ENCODE measurements around the gene AREL1.

Gene AREL1

DNA sequence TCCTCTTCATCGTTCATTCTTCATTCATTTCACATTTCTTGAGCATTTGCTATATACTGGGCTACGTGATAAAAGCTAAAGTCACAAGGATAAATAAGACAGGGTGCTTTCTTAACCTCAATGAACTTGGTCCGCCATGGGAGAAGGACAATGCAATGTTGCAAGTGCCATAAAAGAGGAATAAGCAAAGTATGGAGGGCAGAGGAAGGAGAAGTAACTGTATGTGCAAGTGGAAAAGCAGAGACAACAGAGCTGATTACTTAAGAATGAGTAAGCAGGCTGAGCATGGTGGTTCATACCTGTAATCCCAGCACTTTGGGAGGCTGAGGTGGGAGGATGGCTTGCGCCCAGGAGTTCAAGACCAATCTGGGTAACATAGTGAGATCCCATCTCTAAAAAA lies 14.4 kb downstream of the AREL1 start:
- no peaks in the 10 kb centered on the region for H3K27me3 ChIP-seq (ENCODE audit: insufficient read depth, low read length)
- H4K12ac ChIP-seq (ENCODE audit: low read depth, low read length): no peak overlapping the region
- no peak overlapping the region for H2BK120ac ChIP-seq (ENCODE audit: insufficient read depth, low read length, poor library complexity)
- no peak overlapping the region for H3K4me3 ChIP-seq (ENCODE audit: low read depth, low read length)
- no peak overlapping the region for H3K23ac ChIP-seq (ENCODE audit: low read length)
- no peaks in the 10 kb centered on the region for H3K79me1 ChIP-seq (ENCODE audit: low read length)
- peaks cover 6% of the 10 kb centered on the region for H3K9me3 ChIP-seq (ENCODE audit: insufficient read depth, low read depth, low read length)
- H3K27ac ChIP-seq (ENCODE audit: low read depth, low read length): no peak overlapping the region
- H3K9ac ChIP-seq (ENCODE audit: low read length): no peak overlapping the region
- H2AK5ac ChIP-seq (ENCODE audit: low read length): no peak overlapping the region
- H3K4me2 ChIP-seq (ENCODE audit: low read length): no peak overlapping the region
- H4K8ac ChIP-seq (ENCODE audit: low read depth, low read length): no peak overlapping the region
- no peak overlapping the region for H3K18ac ChIP-seq (ENCODE audit: low read length)
- no peak overlapping the region for H2BK12ac ChIP-seq (ENCODE audit: low read length)
- H3K14ac ChIP-seq (ENCODE audit: low read length): no peak overlapping the region
- no peak overlapping the region for H4K91ac ChIP-seq (ENCODE audit: low read depth, low read length)
- no CpG with 5 or more reads among the region's 4 CpGs for WGBS (ENCODE audit: extremely low coverage, insufficient coverage, insufficient read length)
- no peak overlapping the region for H2BK5ac ChIP-seq (ENCODE audit: low read depth, low read length, poor library complexity)
- peak in 1 of 2 donors; percentile 5 for DNase-seq
- H2AFZ ChIP-seq (ENCODE audit: insufficient read depth, low read length, poor library complexity): no peak overlapping the region
- no peaks in the 10 kb centered on the region for H3K4me1 ChIP-seq (ENCODE audit: control insufficient read depth in 1 of 2, insufficient read depth in 2 of 2, low read length in 2 of 2)
- peaks cover 2 to 3% of the 10 kb centered on the region in 2 experiments for H3K36me3 ChIP-seq (ENCODE audit: control insufficient read depth in 1 of 2, insufficient read depth in 2 of 2, low read length in 2 of 2)
- H3K4ac ChIP-seq (ENCODE audit: low read depth, low read length): no peak overlapping the region
- peaks cover 2% of the 10 kb centered on the region for H3K79me2 ChIP-seq (ENCODE audit: control insufficient read depth, insufficient read depth, low read length, poor library complexity)

DNA sequence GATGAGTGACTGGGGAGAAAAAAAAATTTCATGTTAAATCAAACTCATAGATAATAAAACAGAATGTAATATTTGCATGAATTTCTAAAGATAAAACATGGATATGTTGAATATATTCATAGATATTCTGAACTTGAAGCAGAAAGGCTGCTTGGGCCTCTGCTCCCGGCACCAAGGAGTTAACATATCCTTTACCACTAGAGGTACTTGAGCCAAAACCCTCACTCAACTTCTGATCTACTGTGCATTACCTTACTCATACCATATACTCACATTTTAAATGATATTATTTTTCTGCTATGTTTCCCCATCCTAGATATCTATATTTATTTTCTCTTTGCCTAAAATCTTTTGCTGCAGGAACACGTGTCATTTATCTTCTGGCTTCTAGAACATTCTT lies 14.9 kb downstream of the AREL1 start:
- peaks cover 2 to 3% of the 10 kb centered on the region in 2 experiments for H3K36me3 ChIP-seq (ENCODE audit: control insufficient read depth in 1 of 2, insufficient read depth in 2 of 2, low read length in 2 of 2)
- no peak overlapping the region for H2AFZ ChIP-seq (ENCODE audit: insufficient read depth, low read length, poor library complexity)
- no peak overlapping the region for H3K4me3 ChIP-seq (ENCODE audit: low read depth, low read length)
- H3K9me3 ChIP-seq (ENCODE audit: insufficient read depth, low read depth, low read length): peaks cover 6% of the 10 kb centered on the region
- H4K12ac ChIP-seq (ENCODE audit: low read depth, low read length): no peak overlapping the region
- no peaks in the 10 kb centered on the region for H3K27me3 ChIP-seq (ENCODE audit: insufficient read depth, low read length)
- H3K4me2 ChIP-seq (ENCODE audit: low read length): no peak overlapping the region
- no peak overlapping the region for H2BK5ac ChIP-seq (ENCODE audit: low read depth, low read length, poor library complexity)
- H4K8ac ChIP-seq (ENCODE audit: low read depth, low read length): no peak overlapping the region
- H2BK120ac ChIP-seq (ENCODE audit: insufficient read depth, low read length, poor library complexity): no peak overlapping the region
- H4K91ac ChIP-seq (ENCODE audit: low read depth, low read length): no peak overlapping the region
- no CpG with 5 or more reads among the region's 2 CpGs for WGBS (ENCODE audit: extremely low coverage, insufficient coverage, insufficient read length)
- no peak overlapping the region for H3K9ac ChIP-seq (ENCODE audit: low read length)
- no peak overlapping the region for H2AK5ac ChIP-seq (ENCODE audit: low read length)
- no peak overlapping the region for H3K23ac ChIP-seq (ENCODE audit: low read length)
- no peak overlapping the region for H3K27ac ChIP-seq (ENCODE audit: low read depth, low read length)
- DNase-seq: no peak
- H3K79me2 ChIP-seq (ENCODE audit: control insufficient read depth, insufficient read depth, low read length, poor library complexity): peaks cover 2% of the 10 kb centered on the region
- no peak overlapping the region for H3K14ac ChIP-seq (ENCODE audit: low read length)
- H2BK12ac ChIP-seq (ENCODE audit: low read length): no peak overlapping the region
- H3K4me1 ChIP-seq (ENCODE audit: control insufficient read depth in 1 of 2, insufficient read depth in 2 of 2, low read length in 2 of 2): no peaks in the 10 kb centered on the region
- H3K4ac ChIP-seq (ENCODE audit: low read depth, low read length): no peak overlapping the region
- no peaks in the 10 kb centered on the region for H3K79me1 ChIP-seq (ENCODE audit: low read length)
- no peak overlapping the region for H3K18ac ChIP-seq (ENCODE audit: low read length)

DNA sequence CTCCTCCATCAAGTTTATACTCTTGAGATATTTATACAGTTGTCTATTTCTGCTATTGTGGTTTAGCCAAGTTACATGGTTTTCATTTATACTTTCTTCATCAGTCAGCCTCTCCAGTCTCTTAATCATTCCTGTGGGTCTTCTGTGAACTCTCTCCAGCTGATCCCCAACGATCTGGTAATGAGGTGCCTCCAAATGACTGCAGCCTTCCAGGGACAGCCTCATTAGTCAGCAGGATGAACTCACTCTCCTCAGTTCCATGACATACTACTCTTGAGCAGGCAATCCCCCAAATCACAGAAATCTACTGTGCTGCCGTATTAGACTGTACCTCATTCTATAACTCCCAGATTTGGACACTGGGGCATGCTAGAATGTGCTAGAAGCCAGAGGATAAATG lies 15.3 kb downstream of the AREL1 start:
- Histone ChIP-seq H3K27ac (ENCODE audit: low read depth, low read length) (no peak overlapping the region), H3K4me3 (ENCODE audit: low read depth, low read length) (no peak overlapping the region), H4K91ac (ENCODE audit: low read depth, low read length) (no peak overlapping the region), H3K14ac (ENCODE audit: low read length) (no peak overlapping the region), H3K9me3 (ENCODE audit: insufficient read depth, low read depth, low read length) (peaks cover 6% of the 10 kb centered on the region), H2AK5ac (ENCODE audit: low read length) (no peak overlapping the region), H2BK12ac (ENCODE audit: low read length) (no peak overlapping the region), H4K12ac (ENCODE audit: low read depth, low read length) (no peak overlapping the region), H2BK120ac (ENCODE audit: insufficient read depth, low read length, poor library complexity) (no peak overlapping the region), H3K27me3 (ENCODE audit: insufficient read depth, low read length) (no peaks in the 10 kb centered on the region), H3K4ac (ENCODE audit: low read depth, low read length) (no peak overlapping the region), H2BK5ac (ENCODE audit: low read depth, low read length, poor library complexity) (no peak overlapping the region), H3K9ac (ENCODE audit: low read length) (no peak overlapping the region), H3K4me1 (ENCODE audit: control insufficient read depth in 1 of 2, insufficient read depth in 2 of 2, low read length in 2 of 2) (no peaks in the 10 kb centered on the region), H3K79me1 (ENCODE audit: low read length) (no peaks in the 10 kb centered on the region), H3K18ac (ENCODE audit: low read length) (no peak overlapping the region), H3K36me3 (ENCODE audit: control insufficient read depth in 1 of 2, insufficient read depth in 2 of 2, low read length in 2 of 2) (peaks cover 3% of the 10 kb centered on the region in 2 experiments), H3K79me2 (ENCODE audit: control insufficient read depth, insufficient read depth, low read length, poor library complexity) (peaks cover 2% of the 10 kb centered on the region), H2AFZ (ENCODE audit: insufficient read depth, low read length, poor library complexity) (no peak overlapping the region), H3K4me2 (ENCODE audit: low read length) (no peak overlapping the region), H4K8ac (ENCODE audit: low read depth, low read length) (no peak overlapping the region), H3K23ac (ENCODE audit: low read length) (no peak overlapping the region)
- WGBS (ENCODE audit: extremely low coverage, insufficient coverage, insufficient read length): no CpG with 5 or more reads among the region's 2 CpGs
- no peak for DNase-seq

DNA sequence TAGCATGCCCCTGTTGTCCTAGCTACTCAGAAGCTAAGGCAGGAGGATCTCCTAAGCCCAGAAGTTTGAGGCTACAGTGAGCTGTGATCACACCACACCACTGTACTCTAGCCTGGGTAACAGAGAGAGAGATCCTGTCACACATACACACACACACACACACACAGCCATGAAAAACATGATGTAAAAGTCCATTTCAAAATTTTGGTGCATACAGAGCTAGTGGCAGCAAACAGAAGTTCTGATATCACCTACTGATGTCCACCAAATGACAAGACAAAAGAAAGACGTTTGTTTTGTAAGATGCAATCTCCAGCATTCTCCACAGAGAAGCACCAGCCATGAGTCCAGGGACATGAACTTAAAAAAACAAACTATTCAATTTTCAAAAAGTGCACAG lies 15.9 kb downstream of the AREL1 start:
- WGBS (ENCODE audit: extremely low coverage, insufficient coverage, insufficient read length): no CpG with 5 or more reads among the region's 1 CpG
- Histone ChIP-seq H3K4me3 (ENCODE audit: low read depth, low read length) (no peak overlapping the region), H3K4me1 (ENCODE audit: control insufficient read depth in 1 of 2, insufficient read depth in 2 of 2, low read length in 2 of 2) (no peaks in the 10 kb centered on the region)

More for the DNA sequence above, 15.9 kb downstream of the AREL1 start:
- H2BK12ac ChIP-seq (ENCODE audit: low read length): no peak overlapping the region
- H2BK120ac ChIP-seq (ENCODE audit: insufficient read depth, low read length, poor library complexity): no peak overlapping the region
- H3K9me3 ChIP-seq (ENCODE audit: insufficient read depth, low read depth, low read length): peaks cover 2% of the 10 kb centered on the region
- H3K27me3 ChIP-seq (ENCODE audit: insufficient read depth, low read length): no peaks in the 10 kb centered on the region
- H3K4ac ChIP-seq (ENCODE audit: low read depth, low read length): no peak overlapping the region
- H3K4me2 ChIP-seq (ENCODE audit: low read length): no peak overlapping the region
- no peak overlapping the region for H4K12ac ChIP-seq (ENCODE audit: low read depth, low read length)
- DNase-seq: no peak
- H3K23ac ChIP-seq (ENCODE audit: low read length): no peak overlapping the region
- H2AK5ac ChIP-seq (ENCODE audit: low read length): no peak overlapping the region
- no peak overlapping the region for H2AFZ ChIP-seq (ENCODE audit: insufficient read depth, low read length, poor library complexity)
- no peak overlapping the region for H4K91ac ChIP-seq (ENCODE audit: low read depth, low read length)
- H3K9ac ChIP-seq (ENCODE audit: low read length): no peak overlapping the region
- H3K27ac ChIP-seq (ENCODE audit: low read depth, low read length): no peak overlapping the region
- no peaks in the 10 kb centered on the region for H3K79me1 ChIP-seq (ENCODE audit: low read length)
- no peak overlapping the region for H3K18ac ChIP-seq (ENCODE audit: low read length)
- no peak overlapping the region for H4K8ac ChIP-seq (ENCODE audit: low read depth, low read length)
- H3K36me3 ChIP-seq (ENCODE audit: control insufficient read depth in 1 of 2, insufficient read depth in 2 of 2, low read length in 2 of 2): peaks cover 2 to 3% of the 10 kb centered on the region in 2 experiments
- no peak overlapping the region for H2BK5ac ChIP-seq (ENCODE audit: low read depth, low read length, poor library complexity)
- no peak overlapping the region for H3K14ac ChIP-seq (ENCODE audit: low read length)
- H3K79me2 ChIP-seq (ENCODE audit: control insufficient read depth, insufficient read depth, low read length, poor library complexity): no peaks in the 10 kb centered on the region

Data from trophoblast cell (in vitro differentiated cells and primary cell).